Activated CD8-positive, alpha-beta T cell treated with anti-CD3 and anti-CD28 coated beads for 36 hours (primary cell): ENCODE data around the gene PLCB3. TPM values are rescaled to one million over a fixed set of nuclear protein-coding genes. Genes with fewer than 3 reads are reported as not detected.

Experiments used
- ATAC-seq: fragments of 200-7000 bp; cut with Tn5 transposase; one replicate; pipeline ENCODE4 v1.10.0; 2021; ENCODE audit warnings: mild to moderate bottlenecking, moderate library complexity
- CTCF ChIA-PET: fragments of 350-600 bp; sonication (Branson Sonifier 250); formaldehyde crosslinking; loops from one replicate; lab custom pipeline; 2021; ENCODE audit warnings: antibody characterized with exemption; lab: Charles Lee
- POLR2A ChIA-PET: fragments of 350-600 bp; sonication (Branson Sonifier 250); formaldehyde crosslinking; loops from one replicate; lab custom pipeline; 2021; ENCODE audit warnings: antibody characterized with exemption; lab: Charles Lee
- DNase-seq: peaks from one replicate; pipeline ENCODE4 v3.0.0-alpha.2; 2020
- H3K27ac Mint-ChIP-seq: one replicate; pipeline ENCODE4 v1.8.0; 2021; ENCODE audit warnings: mild to moderate bottlenecking, mixed read lengths
- H3K27me3 Mint-ChIP-seq: one replicate; pipeline ENCODE4 v1.8.0; 2021; ENCODE audit warnings: mixed read lengths
- H3K36me3 Mint-ChIP-seq: one replicate; pipeline ENCODE4 v1.8.0; 2021; ENCODE audit warnings: low read depth, mixed read lengths
- H3K4me1 Mint-ChIP-seq: one replicate; pipeline ENCODE4 v1.8.0; 2021; ENCODE audit warnings: low read depth, mixed read lengths
- H3K4me3 Mint-ChIP-seq: one replicate; pipeline ENCODE4 v1.8.0; 2021; ENCODE audit warnings: mild to moderate bottlenecking, moderate library complexity, mixed read lengths
- H3K9me3 Mint-ChIP-seq: one replicate; pipeline ENCODE4 v1.8.0; 2021; ENCODE audit warnings: mixed read lengths
- CTCF ChIP-seq: fragments of 200-600 bp; IDR thresholded peaks from one replicate; pipeline ENCODE4 v1.8.0; 2022; ENCODE audit warnings: antibody characterized with exemption, mild to moderate bottlenecking
- intact Hi-C: fragments of 100-400 bp; cut with micrococcal nuclease; formaldehyde crosslinking; loops from one replicate; pipeline ENCODE4 v1.10.0; 2022
- total RNA-seq, 2 experiments: library from RNA; stranded (reverse); gene quantifications; one replicate each; pipeline ENCODE4 v1.2.3, GENCODE V29; 2021

Gene PLCB3
- total RNA-seq, 2 experiments from 2014 or later = 8.7 to 9.6 TPM

- ATAC-seq = no peak
- DNase-seq = no peak
- Mint-ChIP-seq H3K36me3 (peaks cover 17% of the 10 kb centered on the region), H3K27ac (no peak overlapping the region), H3K9me3 (no peaks in the 10 kb centered on the region), H3K27me3 (no peaks in the 10 kb centered on the region), H3K4me1 (peaks cover 25% of the 10 kb centered on the region), H3K4me3 (no peak overlapping the region)
- ChIA-PET CTCF (interaction anchor here (1.1 to 1.6 kb wide), 3 partner anchors 13 to 40 kb away, joined by 4 to 10 read pairs (median 8); partner anchors contain the start of gene CATSPERZ), POLR2A (interaction anchor here (1.0 to 1.4 kb wide), 3 partner anchors 14 to 57 kb away, joined by 4 to 5 read pairs (median 4); no protein-coding TSS in a partner anchor)
- intact Hi-C loops = no loop called here
- TF ChIP-seq CTCF = no peak
Measured at GRCh38 chr11:64263947-64264317, 12.6 kb downstream of the PLCB3 start.

GRCh38 chr11:64264371-64264852 is 13.1 kb downstream of the PLCB3 start:
- ChIA-PET CTCF (interaction anchor here (1.1 to 1.6 kb wide), 3 partner anchors 14 to 39 kb away, joined by 4 to 10 read pairs (median 8); partner anchors contain the start of gene CATSPERZ), POLR2A (interaction anchor here (1.0 to 1.5 kb wide), 4 partner anchors 13 to 57 kb away, joined by 3 to 4 read pairs (median 4); partner anchors contain the start of gene PLCB3)
- no peak for TF ChIP-seq CTCF
- ATAC-seq (no peak), DNase-seq (no peak)
- H3K27ac Mint-ChIP-seq = no peak overlapping the region
- intact Hi-C loops = no loop called here
- peaks cover 17% of the 10 kb centered on the region for H3K36me3 Mint-ChIP-seq
- peaks cover 26% of the 10 kb centered on the region for H3K4me1 Mint-ChIP-seq
- no peaks in the 10 kb centered on the region for H3K27me3 Mint-ChIP-seq
- H3K4me3 Mint-ChIP-seq = no peak overlapping the region
- no peaks in the 10 kb centered on the region for H3K9me3 Mint-ChIP-seq

GRCh38 chr11:64265176-64266160 is 14.1 kb downstream of the PLCB3 start:
- Mint-ChIP-seq H3K36me3 (peaks cover 10% of the 10 kb centered on the region), H3K27ac (peak overlapping the region; percentile 20), H3K9me3 (no peaks in the 10 kb centered on the region), H3K4me1 (peaks cover 15% of the 10 kb centered on the region), H3K27me3 (no peaks in the 10 kb centered on the region), H3K4me3 (no peak overlapping the region)
- ATAC-seq = no peak
- intact Hi-C loops = no loop called here
- CTCF ChIA-PET = interaction anchor here (1.1 to 5.3 kb wide), 3 partner anchors 15 to 61 kb away, joined by 8 to 22 read pairs (median 10); partner anchors contain the start of gene CATSPERZ
- POLR2A ChIA-PET = interaction anchor here (1.0 to 1.5 kb wide), 2 partner anchors 15 to 51 kb away, joined by 3 to 4 read pairs; partner anchors contain the start of gene PLCB3
- DNase-seq = no peak
- TF ChIP-seq CTCF = no peak

GRCh38 chr11:64266339-64266738 is 15.0 kb downstream of the PLCB3 start:
- no peaks in the 10 kb centered on the region for H3K9me3 Mint-ChIP-seq
- H3K36me3 Mint-ChIP-seq = peaks cover 10% of the 10 kb centered on the region
- H3K27me3 Mint-ChIP-seq = no peaks in the 10 kb centered on the region
- peak overlapping the region; percentile 20 for H3K27ac Mint-ChIP-seq
- intact Hi-C loops = no loop called here
- no peak for TF ChIP-seq CTCF
- H3K4me3 Mint-ChIP-seq = no peak overlapping the region
- H3K4me1 Mint-ChIP-seq = peaks cover 15% of the 10 kb centered on the region
- ATAC-seq (no peak), DNase-seq (no peak)
- ChIA-PET POLR2A (interaction anchor here (6.6 kb wide), 1 partner anchor 18 kb away, joined by 132 read pairs; the partner anchor contains the start of genes PLCB3 and PPP1R14B), CTCF (interaction anchor here (5.3 kb wide), 1 partner anchor 62 kb away, joined by 22 read pairs; no protein-coding TSS in a partner anchor)
